Tibial nerve (tissue), 4 donors: ENCODE results near the gene ABTB1. TPM values are rescaled to one million over a fixed set of nuclear protein-coding genes. Genes with fewer than 3 reads are reported as not detected.
"Not testable (repeated sequence)": the region's sequence is repeated elsewhere in the genome, so short reads cannot be mapped to it uniquely, and the experiment has no call there.

Source experiments
- DNase-seq, 2 donors: peaks; one replicate each; pipeline ENCODE4 v3.0.0-alpha.2; 2019; ENCODE audit warnings: low spot score in 2 of 2
- H3K27ac ChIP-seq, 4 donors: fragments of 200-600 bp; sonication (generic) in 3 of 4; one replicate each; pipeline ENCODE4 v1.5.1; 2017 to 2019; ENCODE audit warnings: mild to moderate bottlenecking in 1 of 4
- H3K27me3 ChIP-seq, 2 donors: fragments of 200-600 bp; sonication (generic) in 1 of 2; one replicate each; pipeline versions ENCODE4 v1.5.1 to v1.6.0; 2017 to 2019
- H3K36me3 ChIP-seq, 3 donors: fragments of 200-600 bp; sonication (generic); one replicate each; pipeline ENCODE4 v1.5.1; 2018 to 2019
- H3K4me1 ChIP-seq, 4 donors: fragments of 200-600 bp; sonication (generic) in 3 of 4; one replicate each; pipeline ENCODE4 v1.5.1; 2017 to 2019
- H3K4me3 ChIP-seq, 4 donors: fragments of 200-600 bp; sonication (generic) in 3 of 4; one replicate each; pipeline ENCODE4 v1.5.1; 2017 to 2019; ENCODE audit warnings: mild to moderate bottlenecking in 1 of 4, moderate library complexity in 1 of 4
- H3K9me3 ChIP-seq, 4 donors: fragments of 200-600 bp; sonication (generic) in 3 of 4; one replicate each; pipeline ENCODE4 v1.5.1; 2017 to 2019
- EP300 ChIP-seq, 2 donors: sonication (generic); formaldehyde crosslinking; IDR thresholded peaks; one replicate each; pipeline ENCODE4 v1.6.1; 2017; ENCODE audit warnings: antibody characterized with exemption in 2 of 2, mild to moderate bottlenecking in 1 of 2
- POLR2A ChIP-seq, 2 donors: fragments of 450-650 bp; IDR thresholded peaks; one replicate each; pipeline ENCODE4 v1.6.1; 2017; ENCODE audit warnings: antibody characterized with exemption in 2 of 2, mild to moderate bottlenecking in 2 of 2, moderate library complexity in 2 of 2
- WGBS, 2 donors: methylation state at CpG; one replicate each; pipeline ENCODE4 v1.1.5; 2018; 5-methylcytosine and 5-hydroxymethylcytosine counted together
- total RNA-seq, 4 donors: library from RNA; depleted of rRNA; stranded (reverse); fragments of >200 nt; gene quantifications; one replicate each; pipeline ENCODE4 v1.1.0, GENCODE V29; 2016
- TF ChIP-seq, protein P1 (sequence below), 5 experiments: fragments of 200-600 bp in 3 of 5; fragments of 450-650 bp in 2 of 5; sonication (generic) in 3 of 5; IDR thresholded peaks; one replicate each; pipeline ENCODE4 v1.5.1; 2016 to 2019; ENCODE audit warnings: antibody characterized with exemption in 5 of 5, mild to moderate bottlenecking in 3 of 5, moderate library complexity in 2 of 5

Gene ABTB1
- total RNA-seq, 4 donors from 2014 or later: 86.4 to 134 (median 121) TPM

DNA sequence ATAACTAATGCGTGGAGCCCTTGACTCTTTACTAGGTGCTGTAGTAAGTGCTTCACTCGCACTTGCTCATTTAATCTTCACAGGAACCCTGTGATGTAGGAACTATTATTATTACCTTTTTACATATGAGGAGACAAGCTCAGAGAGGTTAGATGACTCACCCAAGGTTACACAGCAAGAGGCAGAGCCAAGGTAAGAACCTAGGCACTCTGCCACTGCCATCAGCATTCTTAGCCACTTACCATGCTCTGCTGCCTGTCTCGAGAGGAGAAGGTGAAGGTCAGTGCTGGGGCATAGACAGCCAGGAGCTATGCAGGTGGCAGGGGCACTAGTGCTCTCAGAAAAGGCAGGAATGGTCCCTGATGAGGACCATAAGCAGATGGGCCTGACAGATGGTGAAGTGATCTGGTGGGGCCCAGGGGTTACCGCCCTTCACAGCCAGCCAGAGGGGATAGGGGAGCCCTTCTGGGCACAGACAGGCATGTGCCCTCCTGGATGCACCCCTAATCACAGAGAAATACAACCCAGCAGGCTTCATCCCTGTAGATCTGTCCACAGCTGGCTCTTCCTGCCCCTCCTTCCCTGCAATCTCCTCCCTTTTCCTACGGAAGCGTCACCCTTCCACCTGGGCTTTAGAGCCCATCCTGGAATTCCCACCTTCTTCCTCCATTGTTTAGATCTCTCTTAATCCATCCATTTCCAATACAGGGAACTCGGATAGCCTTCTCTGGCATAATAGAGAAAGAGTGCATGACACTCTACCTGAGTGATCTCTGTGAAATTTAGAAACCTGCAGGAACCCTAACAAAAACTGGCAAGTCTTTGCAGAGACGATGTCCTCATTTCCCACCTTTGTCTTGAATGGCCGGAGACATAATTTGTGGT, 26.9 kb downstream of the ABTB1 start:
- 81 to 83% methylated on average over 9 of the region's 9 CpGs for WGBS, 2 donors
- no peak for DNase-seq
- TF ChIP-seq EP300 (IDR thresholded peaks at IDR 0.05) (no peak), POLR2A (IDR thresholded peaks at IDR 0.05) (no peak)
- TF ChIP-seq, protein P1, sequence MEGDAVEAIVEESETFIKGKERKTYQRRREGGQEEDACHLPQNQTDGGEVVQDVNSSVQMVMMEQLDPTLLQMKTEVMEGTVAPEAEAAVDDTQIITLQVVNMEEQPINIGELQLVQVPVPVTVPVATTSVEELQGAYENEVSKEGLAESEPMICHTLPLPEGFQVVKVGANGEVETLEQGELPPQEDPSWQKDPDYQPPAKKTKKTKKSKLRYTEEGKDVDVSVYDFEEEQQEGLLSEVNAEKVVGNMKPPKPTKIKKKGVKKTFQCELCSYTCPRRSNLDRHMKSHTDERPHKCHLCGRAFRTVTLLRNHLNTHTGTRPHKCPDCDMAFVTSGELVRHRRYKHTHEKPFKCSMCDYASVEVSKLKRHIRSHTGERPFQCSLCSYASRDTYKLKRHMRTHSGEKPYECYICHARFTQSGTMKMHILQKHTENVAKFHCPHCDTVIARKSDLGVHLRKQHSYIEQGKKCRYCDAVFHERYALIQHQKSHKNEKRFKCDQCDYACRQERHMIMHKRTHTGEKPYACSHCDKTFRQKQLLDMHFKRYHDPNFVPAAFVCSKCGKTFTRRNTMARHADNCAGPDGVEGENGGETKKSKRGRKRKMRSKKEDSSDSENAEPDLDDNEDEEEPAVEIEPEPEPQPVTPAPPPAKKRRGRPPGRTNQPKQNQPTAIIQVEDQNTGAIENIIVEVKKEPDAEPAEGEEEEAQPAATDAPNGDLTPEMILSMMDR (IDR thresholded peaks at IDR 0.05): no peak
- no peaks in the 10 kb centered on the region for H3K27me3 ChIP-seq
- H3K4me3 ChIP-seq: no peak overlapping the region
- peak overlapping the region in 1 of 4 donors; percentile 87 for H3K27ac ChIP-seq
- H3K36me3 ChIP-seq: peaks cover 0 to 2% (median 0%) of the 10 kb centered on the region in 3 donors
- H3K9me3 ChIP-seq: no peaks in the 10 kb centered on the region
- peaks cover 4 to 73% (median 30%) of the 10 kb centered on the region in 4 donors for H3K4me1 ChIP-seq

DNA sequence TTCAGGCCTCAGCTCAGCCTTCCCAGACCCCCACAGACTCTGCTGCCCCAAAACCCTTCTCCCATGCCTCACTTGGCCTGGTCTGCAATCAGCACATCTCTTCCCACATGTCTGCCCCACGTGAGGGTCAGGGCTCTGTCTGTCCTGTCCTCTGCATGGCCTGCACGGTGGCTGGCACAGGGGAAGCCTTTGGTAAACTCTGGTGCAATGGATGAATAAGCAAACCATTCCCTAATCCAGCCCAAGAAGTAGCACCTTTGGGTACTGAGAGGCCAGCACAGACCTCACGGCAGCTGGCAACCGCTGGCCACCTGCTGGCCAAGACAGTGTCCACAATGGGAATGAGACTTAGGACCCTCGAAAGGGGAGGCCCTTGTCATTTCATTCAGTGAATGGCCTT, 27.7 kb downstream of the ABTB1 start:
- TF ChIP-seq, protein P1 (IDR thresholded peaks at IDR 0.05): no peak
- TF ChIP-seq POLR2A (IDR thresholded peaks at IDR 0.05) (no peak), EP300 (IDR thresholded peaks at IDR 0.05) (no peak)
- peaks cover 0 to 9% (median 0%) of the 10 kb centered on the region in 3 donors for H3K36me3 ChIP-seq
- no peaks in the 10 kb centered on the region for H3K9me3 ChIP-seq
- 62 to 79% methylated on average over 3 to 4 of the region's 5 CpGs for WGBS, 2 donors
- no peaks in the 10 kb centered on the region for H3K27me3 ChIP-seq
- peaks cover 4 to 73% (median 30%) of the 10 kb centered on the region in 4 donors for H3K4me1 ChIP-seq
- H3K27ac ChIP-seq: peak overlapping the region in 1 of 4 donors; percentile 26
- DNase-seq: no peak
- no peak overlapping the region for H3K4me3 ChIP-seq

DNA sequence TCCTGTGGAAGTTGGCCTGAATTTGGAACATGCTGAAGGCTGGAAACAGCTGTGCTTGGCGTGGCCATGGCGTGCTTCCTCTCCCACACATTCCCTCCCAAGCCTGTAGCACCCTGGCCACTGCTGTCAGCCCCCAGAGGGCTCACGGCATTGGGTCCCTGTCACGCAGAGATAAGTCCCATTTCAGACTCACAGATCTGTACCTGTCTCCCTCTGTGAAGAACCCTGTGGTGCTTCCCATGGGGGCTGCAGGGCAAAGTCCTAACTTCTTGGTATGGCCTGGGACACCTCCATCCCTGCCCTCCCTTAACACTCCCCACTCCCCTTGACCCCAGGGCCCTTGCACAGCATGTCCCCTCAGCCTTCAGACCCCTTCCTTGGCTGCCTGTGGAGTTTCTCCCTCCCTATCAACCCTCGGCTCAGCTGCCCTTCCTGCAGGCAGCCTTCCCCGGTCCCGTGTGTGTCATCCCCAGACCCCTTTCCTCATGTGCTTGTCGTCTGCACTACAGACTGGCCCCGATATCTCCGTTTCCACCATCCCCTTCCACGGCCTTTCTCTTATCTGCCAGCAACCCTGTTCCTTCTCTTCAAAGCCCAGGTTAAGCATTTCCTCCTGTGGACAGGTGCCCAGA, 28.6 kb downstream of the ABTB1 start:
- TF ChIP-seq EP300 (IDR thresholded peaks at IDR 0.05): no peak
- TF ChIP-seq, protein P1 (IDR thresholded peaks at IDR 0.05): no peak
- TF ChIP-seq POLR2A (IDR thresholded peaks at IDR 0.05): no peak
- Histone ChIP-seq H3K4me3 (no peak overlapping the region), H3K36me3 (peaks cover 0 to 17% (median 0%) of the 10 kb centered on the region in 3 donors), H3K4me1 (peaks cover 4 to 66% (median 29%) of the 10 kb centered on the region in 4 donors), H3K27ac (peak overlapping the region in 2 of 4 donors; percentile 50 to 51), H3K27me3 (no peaks in the 10 kb centered on the region), H3K9me3 (no peaks in the 10 kb centered on the region)
- WGBS, 2 donors: 85 to 88% methylated on average over 11 of the region's 11 CpGs
- no peak for DNase-seq

DNA sequence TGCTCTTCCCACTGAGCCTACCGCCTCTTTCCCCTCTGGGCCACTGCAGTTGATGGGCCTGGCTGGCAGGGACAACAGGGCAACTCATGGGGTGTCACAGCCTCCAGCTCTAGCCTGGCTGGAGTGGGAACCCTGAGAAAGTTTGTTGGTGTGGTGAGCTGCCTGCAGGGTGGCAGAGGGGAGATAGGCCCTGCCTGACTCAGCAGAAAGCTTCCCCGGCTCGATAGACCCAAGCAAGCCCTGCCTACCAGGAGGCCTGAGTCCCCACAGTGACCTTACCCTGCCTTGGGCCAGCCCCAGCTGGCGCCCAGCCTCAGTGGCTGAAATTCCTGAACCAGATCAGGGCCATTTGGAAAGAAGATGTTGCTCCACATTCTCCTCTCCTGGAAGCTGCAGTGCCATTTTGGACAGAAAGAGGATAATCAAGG, 29.4 kb downstream of the ABTB1 start:
- DNase-seq: no peak
- peaks cover 4 to 64% (median 22%) of the 10 kb centered on the region in 4 donors for H3K4me1 ChIP-seq

DNA sequence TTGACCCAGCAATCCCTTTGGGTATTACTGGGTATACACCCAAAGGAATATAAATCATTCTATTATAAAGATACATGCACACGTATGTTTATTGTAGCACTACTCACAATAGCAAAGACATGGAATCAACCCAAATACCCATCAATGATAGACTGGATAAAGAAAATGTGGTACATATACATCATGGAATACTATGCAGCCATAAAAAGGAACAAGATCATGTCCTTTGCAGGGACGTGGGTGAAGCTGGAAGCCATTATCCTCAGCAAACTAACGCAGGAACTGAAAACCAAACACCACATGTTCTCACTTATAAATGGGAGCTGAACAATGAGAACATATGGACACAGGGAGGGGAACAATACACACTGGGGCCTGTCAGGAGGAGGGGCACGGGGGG, 32.1 kb downstream of the ABTB1 start:
- H3K27me3 ChIP-seq, H3K27ac ChIP-seq, H3K9me3 ChIP-seq, H3K4me3 ChIP-seq, DNase-seq: not testable (repeated sequence)
- peaks cover 0 to 17% (median 0%) of the 10 kb centered on the region in 3 donors for H3K36me3 ChIP-seq
- 73 to 89% methylated on average over 4 of the region's 4 CpGs for WGBS, 2 donors
- peaks cover 4 to 63% (median 10%) of the 10 kb centered on the region in 4 donors for H3K4me1 ChIP-seq

More for the DNA sequence above, 29.4 kb downstream of the ABTB1 start:
- peak overlapping the region in 3 of 4 donors; percentile 22 to 51 (median 50) for H3K27ac ChIP-seq
- TF ChIP-seq, protein P1 (IDR thresholded peaks at IDR 0.05): no peak
- TF ChIP-seq POLR2A (IDR thresholded peaks at IDR 0.05) (no peak), EP300 (IDR thresholded peaks at IDR 0.05) (no peak)
- H3K9me3 ChIP-seq: no peaks in the 10 kb centered on the region
- no peak overlapping the region for H3K4me3 ChIP-seq
- H3K27me3 ChIP-seq: no peaks in the 10 kb centered on the region
- H3K36me3 ChIP-seq: peaks cover 0 to 17% (median 0%) of the 10 kb centered on the region in 3 donors
- 54 to 71% methylated on average over 2 to 4 of the region's 4 CpGs for WGBS, 2 donors
